Gastroesophageal sphincter (tissue), 3 donors: Measurements from ENCODE around the gene UNCX.

Experiments used
- CTCF ChIP-seq, 4 experiments: fragments of 200-600 bp in 2 of 4; fragments of 450-650 bp in 2 of 4; sonication (generic) in 1 of 4; IDR thresholded peaks; one replicate each; pipeline ENCODE4 v1.5.1; 2017 to 2019; ENCODE audit warnings: antibody characterized with exemption in 4 of 4, mild to moderate bottlenecking in 2 of 4, moderate library complexity in 2 of 4
- POLR2AphosphoS5 ChIP-seq: sonication (generic); formaldehyde crosslinking; IDR thresholded peaks from one replicate; pipeline ENCODE4 v1.6.1; 2017; ENCODE audit warnings: antibody characterized with exemption

GRCh38 chr7:1268076-1268815 is 35.6 kb downstream of the UNCX start:
- TF ChIP-seq CTCF (IDR thresholded peaks at IDR 0.05): no peak
- no peak for TF ChIP-seq POLR2AphosphoS5
